HG02943 (cell line): ENCODE data around the gene LRCH3.
A peak's percentile ranks its signal among the peaks of the same experiment; 100 is the strongest.

Source experiments
- ATAC-seq: cut with Tn5 transposase; IDR thresholded peaks from one replicate; pipeline ENCODE4 v1.9.1; 2021; ENCODE audit warnings: mild to moderate bottlenecking, low read depth, moderate library complexity; ENCODE audit not compliant: unreplicated experiment

Gene LRCH3

GRCh38 chr3:197791113-197791891, at the start of gene LRCH3:
LRCH3 (plus strand) TSS chr3:197791254; CDS start chr3:197791279, 25 bp downstream.
- ATAC-seq, result peak; percentile 61

DNA sequence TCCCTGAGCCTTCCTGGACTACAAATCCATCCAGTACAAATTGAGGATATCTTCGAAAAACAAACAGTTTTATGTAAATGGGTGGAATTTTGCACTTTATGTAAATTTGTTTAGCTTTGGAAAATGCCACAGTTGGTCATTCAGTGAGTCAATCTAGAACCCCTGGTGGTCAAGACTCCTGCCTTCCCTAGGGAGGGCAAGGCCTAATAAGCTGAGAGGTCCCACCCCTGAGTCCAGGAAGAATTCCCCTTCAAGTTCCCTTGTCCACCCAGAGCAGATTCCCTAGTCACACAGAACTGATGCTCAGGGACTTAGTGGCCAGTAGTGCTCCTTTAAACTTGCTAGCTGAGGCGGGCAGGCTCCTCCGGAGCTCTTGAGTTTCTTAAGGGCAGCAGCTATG, 48.3 kb upstream of the LRCH3 start:
- ATAC-seq, result no peak

DNA sequence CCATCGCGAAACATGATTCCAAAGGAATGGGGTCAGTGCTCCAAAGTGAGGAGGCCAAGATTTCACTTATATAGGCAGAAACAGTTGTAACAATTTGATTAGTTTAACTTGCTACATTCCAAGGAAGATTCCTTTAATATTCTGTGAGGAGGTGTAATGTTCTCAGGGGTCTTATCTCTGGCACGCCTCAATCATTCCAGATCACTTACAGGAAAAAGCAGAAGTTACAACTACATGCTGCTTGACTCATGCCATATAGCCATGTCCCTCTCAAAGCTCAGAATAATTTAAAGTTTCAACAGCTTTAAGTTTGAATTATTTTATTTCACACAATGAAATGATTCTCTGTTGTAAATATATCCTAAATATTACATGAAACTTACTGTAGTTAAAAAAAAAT, 44.8 kb upstream of the LRCH3 start:
- ATAC-seq, result no peak

DNA sequence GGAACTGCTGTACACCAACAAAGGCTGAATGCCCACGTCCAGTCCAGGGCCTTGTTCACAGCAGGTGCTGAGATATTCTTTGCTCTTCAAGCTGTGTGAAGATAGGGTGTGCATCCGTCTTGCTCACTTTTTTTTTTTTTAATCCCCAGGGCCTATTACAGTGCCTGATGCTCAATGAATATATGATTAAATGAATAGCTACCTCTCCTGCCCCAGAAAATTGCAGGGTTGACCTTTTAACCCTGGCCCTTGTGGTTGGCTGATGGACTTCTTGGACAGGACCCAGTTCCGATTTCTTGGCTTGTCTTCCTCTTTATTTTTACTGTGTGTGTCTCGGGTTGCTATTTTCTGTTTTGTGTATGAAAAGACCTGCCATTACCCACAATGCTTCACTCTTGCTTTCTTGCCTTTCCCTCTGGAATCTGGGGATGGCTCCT, 44.2 kb upstream of the LRCH3 start:
- ATAC-seq, result no peak

DNA sequence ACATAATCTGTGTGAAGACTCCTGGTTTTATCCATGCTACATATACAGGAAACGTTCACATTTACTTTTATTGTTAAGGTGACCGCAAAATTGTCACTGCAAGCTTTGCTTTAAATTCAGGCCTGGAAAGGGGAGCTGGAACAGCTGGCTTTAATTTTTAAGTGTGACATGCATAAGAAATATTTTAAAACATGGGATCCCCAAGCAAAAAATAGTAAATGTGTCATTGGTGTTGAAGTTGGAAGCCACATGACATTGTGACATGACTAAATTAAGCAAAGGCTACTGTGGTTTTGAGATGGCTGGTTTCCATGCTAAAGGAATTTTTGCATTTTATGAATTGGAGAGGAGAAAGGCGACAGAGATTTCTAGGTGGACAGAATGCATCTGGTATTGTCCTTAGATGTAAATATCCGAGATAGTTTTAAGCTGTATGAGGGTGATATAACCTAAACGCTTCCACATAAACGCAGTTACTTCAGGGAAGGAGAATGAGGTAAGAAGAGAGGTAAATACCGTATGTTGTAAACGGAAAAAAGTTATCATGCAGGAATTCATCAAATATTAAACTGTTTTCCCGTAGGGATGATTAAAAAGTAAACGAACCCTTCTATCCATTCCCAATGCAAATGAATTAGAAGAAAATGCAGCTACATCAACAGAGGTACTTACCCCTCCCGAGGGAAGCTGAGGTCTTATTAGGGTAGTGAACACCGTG, 42.3 kb upstream of the LRCH3 start:
- ATAC-seq, result no peak

DNA sequence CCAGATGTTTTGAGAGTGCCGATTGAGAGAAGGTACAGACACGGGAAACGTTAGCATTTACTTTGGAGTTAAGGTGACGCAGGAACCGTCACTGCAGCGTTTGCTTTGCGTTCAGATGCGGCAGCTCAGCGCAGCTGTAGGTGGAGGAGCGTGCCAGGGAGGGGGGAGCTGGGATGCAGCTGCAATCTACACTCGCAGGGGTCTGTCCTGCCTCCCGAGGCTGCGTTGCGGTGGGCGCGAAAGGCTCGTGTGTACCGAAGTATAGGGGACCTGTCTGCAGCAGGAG, 41.8 kb upstream of the LRCH3 start:
- peak; percentile 42 for ATAC-seq

DNA sequence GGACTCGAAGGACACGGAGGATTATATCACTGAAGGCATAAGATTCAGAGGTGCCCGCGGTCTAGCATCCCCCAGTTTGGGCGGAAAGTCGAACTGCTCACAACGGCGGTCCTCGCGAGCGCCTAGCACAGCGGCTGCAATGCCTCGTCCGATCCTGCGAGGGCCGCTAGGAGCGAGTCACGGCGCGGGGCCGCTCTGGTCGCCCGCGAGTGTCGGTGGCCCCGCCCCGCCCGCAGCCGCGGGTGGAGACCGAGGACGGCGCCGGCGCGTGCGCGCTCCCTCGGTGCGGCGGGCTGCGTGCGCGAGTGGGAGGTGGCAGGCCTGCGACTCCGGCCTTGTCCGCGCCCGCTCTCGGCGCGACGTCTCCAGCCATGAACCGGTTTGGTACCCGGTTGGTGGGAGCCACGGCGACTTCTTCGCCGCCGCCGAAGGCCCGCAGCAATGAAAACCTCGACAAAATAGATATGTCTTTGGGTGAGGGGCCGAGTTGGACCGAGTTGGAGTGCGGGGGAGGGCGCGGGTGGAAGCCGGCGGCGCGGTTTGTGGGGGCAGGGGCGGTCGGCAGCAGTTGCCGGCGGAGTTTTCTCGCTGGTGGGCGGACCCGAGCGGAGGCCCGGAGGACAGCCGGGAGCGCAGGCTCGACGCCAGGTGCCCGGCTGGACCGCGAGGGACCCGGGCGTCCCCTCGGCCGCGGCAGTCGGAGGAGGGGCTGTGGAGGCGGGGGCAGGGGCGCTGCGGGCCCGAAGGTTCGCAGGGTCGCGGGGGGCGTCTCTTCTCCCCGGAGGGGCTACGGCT, 41.3 kb upstream of the LRCH3 start, which contains the start of gene FYTTD1:
FYTTD1 (plus strand) TSS at position 283 of the 795 bp plus-strand sequence; CDS start at position 372, 89 bp downstream.
- ATAC-seq, result peak; percentile 72

DNA sequence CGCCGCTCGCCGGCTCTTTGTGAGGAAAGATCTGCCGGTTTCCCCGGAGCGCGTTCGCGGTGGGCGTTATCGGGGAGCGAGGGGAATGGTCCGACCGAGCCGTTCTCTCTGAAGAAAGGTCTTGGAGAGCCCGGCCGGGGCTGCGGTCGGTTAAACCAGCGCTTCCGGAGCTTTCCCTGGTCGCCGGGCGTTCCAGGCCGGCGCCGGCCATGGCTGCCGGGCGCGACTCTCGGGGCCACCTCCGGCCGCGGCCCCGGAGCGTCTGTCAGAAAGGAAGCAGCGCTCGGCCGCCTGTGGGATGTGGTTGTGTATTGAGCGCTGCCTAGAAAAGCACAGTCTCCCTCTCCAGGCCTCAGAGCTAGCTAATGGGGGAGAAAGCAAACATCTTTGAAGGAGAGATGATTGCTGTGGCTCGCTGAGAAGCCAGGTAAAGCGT, 40.6 kb upstream of the LRCH3 start:
- ATAC-seq, result peak; percentile 48

DNA sequence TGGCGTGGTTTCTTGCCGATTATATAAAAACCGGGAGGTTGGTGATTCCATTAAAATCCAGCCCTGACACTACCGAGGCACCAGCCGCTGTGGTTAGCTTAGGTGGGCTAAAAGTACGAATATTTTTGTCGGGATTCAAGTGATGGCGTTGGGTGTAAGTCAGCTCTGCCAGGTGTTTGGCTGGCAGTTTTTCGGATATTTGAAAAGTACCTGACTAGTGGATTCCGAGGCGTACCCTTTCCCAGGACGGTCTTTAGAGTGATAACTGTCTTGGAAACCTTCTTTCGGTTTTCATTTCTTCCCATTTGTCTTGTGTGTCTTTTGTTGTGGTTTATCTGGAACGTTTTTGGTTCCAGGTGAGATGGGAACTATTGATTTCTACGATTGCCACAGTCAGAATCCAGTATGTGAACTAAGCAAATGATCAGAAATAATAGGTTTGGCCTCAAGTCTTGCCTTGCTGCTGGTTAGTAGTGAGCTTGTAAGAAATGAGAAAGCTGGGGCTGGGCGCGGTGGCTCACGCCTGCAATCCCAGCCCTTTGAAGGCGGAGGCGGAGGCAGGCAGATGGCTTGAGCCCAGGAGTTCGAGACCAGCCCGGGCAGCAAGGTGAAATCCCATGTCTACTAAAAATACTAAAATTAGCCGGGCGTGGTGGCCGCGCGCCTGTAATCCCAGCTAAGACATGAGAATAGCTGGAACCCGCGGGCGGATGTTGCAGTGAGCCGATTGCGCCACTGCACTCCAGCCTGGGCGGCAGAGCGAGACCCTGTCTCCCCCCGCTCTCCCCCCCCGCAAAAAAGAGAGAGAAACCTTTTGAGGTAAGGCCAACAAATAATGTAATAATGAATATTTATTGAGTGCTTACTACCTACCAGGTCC, 40.0 kb upstream of the LRCH3 start:
- no peak for ATAC-seq

GRCh38 chr3:197752107-197752506, 38.9 kb upstream of the LRCH3 start:
- no peak for ATAC-seq

GRCh38 chr3:197753263-197753662, 37.8 kb upstream of the LRCH3 start:
- no peak for ATAC-seq

DNA sequence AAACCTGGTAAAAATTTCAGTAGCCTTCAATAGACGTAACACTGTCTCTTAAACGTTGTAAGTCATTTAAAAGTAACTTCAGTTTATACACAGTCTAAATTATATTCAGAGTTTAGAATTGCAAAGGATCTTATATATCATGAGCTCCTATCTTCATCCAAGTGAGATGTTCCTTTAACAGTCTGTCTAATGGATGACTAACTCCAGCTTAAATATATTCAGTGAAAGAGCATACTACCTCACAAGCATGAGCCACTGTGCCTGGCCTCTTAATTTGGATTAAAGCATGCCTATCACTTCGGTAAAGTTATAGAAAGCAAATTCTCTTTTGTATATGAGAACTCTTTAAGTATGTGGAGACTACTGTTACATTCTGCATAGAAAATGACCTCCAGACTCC, 34.4 kb upstream of the LRCH3 start:
- ATAC-seq, result no peak

GRCh38 chr3:197758512-197758911, 32.5 kb upstream of the LRCH3 start:
- no peak for ATAC-seq

DNA sequence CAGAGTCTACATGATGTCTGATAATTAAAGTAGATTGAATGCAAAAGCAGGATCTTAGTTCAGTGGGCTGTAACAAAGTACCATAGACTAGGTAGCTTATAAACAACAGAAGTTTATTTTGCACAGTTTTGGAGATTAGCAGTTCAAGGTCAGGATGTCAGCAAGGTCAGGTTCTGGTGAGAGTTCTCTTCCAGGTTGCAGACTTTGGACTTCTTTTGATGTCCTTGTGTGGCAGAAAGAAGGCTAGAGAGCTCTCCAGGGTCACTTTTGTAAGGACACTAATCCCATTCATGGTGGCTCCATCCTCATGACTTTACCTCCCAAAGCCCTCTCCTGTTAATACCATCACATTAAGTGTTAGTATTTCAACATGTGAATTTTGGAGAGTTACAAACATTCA, 29.3 kb upstream of the LRCH3 start:
- no peak for ATAC-seq

- ATAC-seq, result no peak
Observed at GRCh38 chr3:197775317-197775716, 15.7 kb upstream of the LRCH3 start.

- ATAC-seq, result no peak
Observed at GRCh38 chr3:197782230-197782629, 8.8 kb upstream of the LRCH3 start.

GRCh38 chr3:197784019-197784585, 7.0 kb upstream of the LRCH3 start:
- ATAC-seq, result no peak

DNA sequence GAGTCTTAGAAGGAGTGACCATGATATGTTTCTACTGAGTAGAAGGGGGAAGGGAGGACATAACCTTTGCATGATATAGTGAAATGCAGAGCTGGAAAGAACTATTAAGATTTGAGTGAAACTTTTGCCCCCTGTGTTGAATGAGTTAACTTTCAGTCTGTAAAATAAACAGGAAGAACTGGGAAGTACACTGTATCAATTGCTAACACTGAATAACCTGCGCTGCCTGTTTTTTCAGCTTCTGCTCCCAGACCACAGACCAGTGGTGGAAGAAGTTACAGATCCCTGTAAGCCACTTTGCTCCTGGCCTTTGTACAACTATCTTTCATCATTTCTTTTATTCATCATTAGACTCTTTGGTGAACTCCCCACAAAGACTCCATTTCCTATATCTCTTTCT, 3.6 kb upstream of the LRCH3 start:
- ATAC-seq, result no peak

GRCh38 chr3:197789309-197789708, 1.7 kb upstream of the LRCH3 start:
- no peak for ATAC-seq

GRCh38 chr3:197790033-197790432, 1.0 kb upstream of the LRCH3 start:
- no peak for ATAC-seq
